Stomach (tissue), 9 donors: Measurements from ENCODE around the gene RHEBL1. TPM values are rescaled to one million over a fixed set of nuclear protein-coding genes. Genes with fewer than 3 reads are reported as not detected.

Experiments used
- DNase-seq, 2 donors: peaks; one replicate each; pipeline versions ENCODE4 v3.0.0 to v3.0.0-alpha.2; 2013 to 2019
- H3K27ac ChIP-seq, 5 donors: fragments of 200-600 bp in 4 of 5; sonication (generic) in 4 of 5; one replicate each; pipeline ENCODE4 v1.5.1; 2013 to 2019; ENCODE audit warnings: mild to moderate bottlenecking in 1 of 5, moderate library complexity in 1 of 5
- H3K27me3 ChIP-seq, 3 donors: fragments of 200-600 bp; sonication (generic); one replicate each; pipeline ENCODE4 v1.5.1; 2017 to 2019; ENCODE audit warnings: mixed run types in 1 of 3
- H3K36me3 ChIP-seq, 4 donors: fragments of 200-600 bp; sonication (generic); 1 replicate in 3 of 4; 2 replicates in 1 of 4; pipeline ENCODE4 v1.5.1; 2016 to 2019
- H3K4me1 ChIP-seq, 4 donors: fragments of 200-600 bp; sonication (generic); one replicate each; pipeline ENCODE4 v1.5.1; 2016 to 2019
- H3K4me3 ChIP-seq, 4 donors: fragments of 200-600 bp; sonication (generic) in 3 of 4; one replicate each; pipeline ENCODE4 v1.5.1; 2016 to 2019; ENCODE audit warnings: mild to moderate bottlenecking in 1 of 4
- H3K9me3 ChIP-seq, 4 donors: fragments of 200-600 bp; sonication (generic); one replicate each; pipeline ENCODE4 v1.5.1; 2016 to 2019
- CTCF ChIP-seq, 7 experiments: fragments of 450-650 bp in 4 of 7; fragments of 200-600 bp in 3 of 7; sonication (generic) in 3 of 7; IDR thresholded peaks; one replicate each; pipeline ENCODE4 v1.5.1; 2016 to 2019; ENCODE audit warnings: antibody characterized with exemption in 7 of 7, control low read depth in 2 of 7, mild to moderate bottlenecking in 1 of 7
- EP300 ChIP-seq: sonication (generic); formaldehyde crosslinking; IDR thresholded peaks from one replicate; pipeline ENCODE4 v1.6.1; 2017; ENCODE audit warnings: antibody characterized with exemption
- POLR2A ChIP-seq, 4 donors: fragments of 450-650 bp; IDR thresholded peaks; one replicate each; pipeline ENCODE4 v1.6.1; 2016; ENCODE audit warnings: antibody characterized with exemption in 4 of 4, control low read depth in 2 of 4, mild to moderate bottlenecking in 1 of 4, moderate library complexity in 1 of 4
- POLR2AphosphoS5 ChIP-seq, 3 donors: sonication (generic); formaldehyde crosslinking; IDR thresholded peaks; one replicate each; pipeline ENCODE4 v1.6.1; 2016; ENCODE audit warnings: antibody characterized with exemption in 3 of 3
- WGBS, 5 donors: extraction: QIAGEN DNeasy Blood & Tissue Kit in 3 of 5; methylation state at CpG; one replicate each; pipeline versions ENCODE4 v1.1.5 to v1.1.7; 2013 to 2018; 5-methylcytosine and 5-hydroxymethylcytosine counted together
- intact Hi-C: fragments of 100-400 bp; cut with DNase I; formaldehyde crosslinking; loops from one replicate; pipeline ENCODE4 v1.15.1; 2023; ENCODE audit warnings: low total_unique reads
- polyA plus RNA-seq, 3 donors: library from polyadenylated mRNA; stranded (reverse); fragments of 200-250 nt; gene quantifications; one replicate each; pipeline ENCODE4 v1.2.3, GENCODE V29; 2013
- total RNA-seq, 5 donors: library from RNA; depleted of rRNA; stranded (reverse); fragments of >200 nt; gene quantifications; one replicate each; pipeline versions ENCODE4 v1.1.0 to v1.2.3, GENCODE V29; 2014 to 2016
- donor health status: healthy with polysubstance abuse.
- donor health status: Bipolar disorder and iron deficiency.
- donor health status: healthy.

RHEBL1 gene
- total and polyA plus RNA-seq, 8 donors: 0.75 to 1.0 TPM; not detected in 6

DNA sequence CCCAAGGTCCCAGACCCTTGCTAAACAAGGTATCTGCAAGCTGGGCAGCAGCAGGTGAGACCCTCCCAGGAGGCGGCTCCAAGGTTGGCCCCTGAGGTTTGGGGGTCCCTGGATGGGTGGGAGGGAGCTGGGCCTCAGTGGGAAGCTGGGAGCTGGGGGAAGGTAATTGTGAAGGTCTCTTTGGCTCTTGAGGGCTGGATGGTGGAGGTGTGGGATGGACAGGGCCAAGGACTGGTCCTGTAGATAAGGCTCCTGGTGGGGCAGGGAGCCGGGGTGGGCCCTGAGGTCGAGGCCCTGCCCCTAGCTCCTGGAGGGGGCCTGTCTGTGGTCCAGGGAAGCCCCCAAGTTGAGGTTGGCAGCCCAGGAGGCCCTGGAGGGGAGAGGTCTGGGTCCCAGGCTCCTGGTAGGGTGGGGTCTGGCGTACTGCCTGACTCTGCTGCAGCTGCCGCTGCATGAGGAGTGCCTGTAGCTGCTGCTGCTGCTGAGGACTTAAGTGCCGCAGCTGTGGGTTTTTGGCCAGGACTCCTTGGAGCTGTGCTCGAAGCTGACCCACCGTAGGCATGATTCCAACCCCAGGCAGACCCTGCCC, 38.1 kb downstream of the RHEBL1 start:
- 86 to 88% (median 87%) methylated on average over 5 to 8 of the region's 8 CpGs for WGBS, 5 donors
- no peak overlapping the region for H3K4me3 ChIP-seq
- no peak overlapping the region for H3K27ac ChIP-seq
- H3K9me3 ChIP-seq: no peaks in the 10 kb centered on the region
- peaks cover 80 to 99% (median 96%) of the 10 kb centered on the region in 4 donors for H3K36me3 ChIP-seq
- DNase-seq: no peak
- no peaks in the 10 kb centered on the region for H3K27me3 ChIP-seq
- no peak for TF ChIP-seq POLR2AphosphoS5 (IDR thresholded peaks at IDR 0.05)
- intact Hi-C loops: no loop called here
- H3K4me1 ChIP-seq: no peaks in the 10 kb centered on the region

- Histone ChIP-seq H3K4me3 (no peak overlapping the region), H3K36me3 (peaks cover 84 to 100% (median 97%) of the 10 kb centered on the region in 4 donors), H3K27ac (no peak overlapping the region), H3K9me3 (no peaks in the 10 kb centered on the region), H3K4me1 (no peaks in the 10 kb centered on the region), H3K27me3 (no peaks in the 10 kb centered on the region)
- 95 to 98% (median 96%) methylated on average over 18 to 19 of the region's 19 CpGs for WGBS, 5 donors
- TF ChIP-seq POLR2AphosphoS5 (IDR thresholded peaks at IDR 0.05) (no peak), CTCF (IDR thresholded peaks at IDR 0.05) (no peak), POLR2A (IDR thresholded peaks at IDR 0.05) (no peak), EP300 (no peak)
- no peak for DNase-seq
- intact Hi-C loops: no loop called here
These were observed 38.8 kb downstream of the RHEBL1 start for GRCh38 chr12:49030714-49031572.

- H3K4me1 ChIP-seq: no peaks in the 10 kb centered on the region
- intact Hi-C loops: no loop called here
- no peaks in the 10 kb centered on the region for H3K9me3 ChIP-seq
- 86 to 92% (median 90%) methylated on average over 4 to 8 of the region's 8 CpGs for WGBS, 5 donors
- no peaks in the 10 kb centered on the region for H3K27me3 ChIP-seq
- TF ChIP-seq CTCF (IDR thresholded peaks at IDR 0.05) (no peak), POLR2A (IDR thresholded peaks at IDR 0.05) (no peak), POLR2AphosphoS5 (IDR thresholded peaks at IDR 0.05) (no peak)
- peaks cover 84 to 100% (median 97%) of the 10 kb centered on the region in 4 donors for H3K36me3 ChIP-seq
- DNase-seq: no peak
- no peak overlapping the region for H3K27ac ChIP-seq
- H3K4me3 ChIP-seq: no peak overlapping the region
These were observed 39.7 kb downstream of the RHEBL1 start for GRCh38 chr12:49030119-49030518.

GRCh38 chr12:49028666-49029275, 41.0 kb downstream of the RHEBL1 start:
- 85 to 89% (median 86%) methylated on average over 8 to 10 of the region's 10 CpGs for WGBS, 5 donors
- Histone ChIP-seq H3K36me3 (peaks cover 84 to 100% (median 97%) of the 10 kb centered on the region in 4 donors), H3K27ac (no peak overlapping the region), H3K4me3 (no peak overlapping the region), H3K27me3 (no peaks in the 10 kb centered on the region), H3K4me1 (no peaks in the 10 kb centered on the region), H3K9me3 (no peaks in the 10 kb centered on the region)
- no peak for DNase-seq
- TF ChIP-seq EP300 (no peak), POLR2AphosphoS5 (IDR thresholded peaks at IDR 0.05) (no peak), CTCF (IDR thresholded peaks at IDR 0.05) (no peak), POLR2A (IDR thresholded peaks at IDR 0.05) (no peak)
- intact Hi-C loops: no loop called here
